IMR-90 (cell line): ENCODE data around the gene MMEL1.
"Not testable (repeated sequence)": the region's sequence is repeated elsewhere in the genome, so short reads cannot be mapped to it uniquely, and the experiment has no call there.

Source experiments
- BHLHE40 ChIP-seq: fragments of 150-350 bp; IDR thresholded peaks from 2 replicates; pipeline ENCODE4 v1.6.1; 2016; ENCODE audit warnings: mild to moderate bottlenecking, low read depth, low read length
- CEBPB ChIP-seq: IDR thresholded peaks from 2 replicates; pipeline ENCODE4 v1.6.1; 2012; ENCODE audit warnings: low read depth, low read length, improper control_type of control experiment
- CTCF ChIP-seq: conservative IDR thresholded peaks from 2 replicates; pipeline ENCODE4 v1.5.1; 2012; ENCODE audit warnings: mild to moderate bottlenecking, low read depth, low read length, improper control_type of control experiment
- ELK1 ChIP-seq: fragments of 150-350 bp; IDR thresholded peaks from 2 replicates; pipeline ENCODE4 v1.6.1; 2016; ENCODE audit warnings: low read depth, mild to moderate bottlenecking, low read length, moderate library complexity, borderline replicate concordance
- FOS ChIP-seq: fragments of 150-350 bp; IDR thresholded peaks from 2 replicates; pipeline ENCODE4 v1.6.1; 2016; ENCODE audit warnings: low read depth, low read length
- MAFK ChIP-seq: IDR thresholded peaks from 2 replicates; pipeline ENCODE4 v1.6.1; 2012; ENCODE audit warnings: low read depth, low read length, improper control_type of control experiment
- POLR2A ChIP-seq: IDR thresholded peaks from 2 replicates; pipeline ENCODE4 v1.6.1; 2012; ENCODE audit warnings: mild to moderate bottlenecking, low read depth, low read length
- SMC3 ChIP-seq: fragments of 150-350 bp; IDR thresholded peaks from 2 replicates; pipeline ENCODE4 v1.6.1; 2016; ENCODE audit warnings: low read depth, mild to moderate bottlenecking, antibody characterized with exemption, low read length, moderate library complexity
- USF2 ChIP-seq: fragments of 150-350 bp; IDR thresholded peaks from 2 replicates; pipeline ENCODE4 v1.6.1; 2017; ENCODE audit warnings: mild to moderate bottlenecking, antibody characterized with exemption, low read length, low read depth

- not testable (repeated sequence) for TF ChIP-seq CTCF, BHLHE40, USF2, SMC3, POLR2A, FOS, ELK1, CEBPB, MAFK
Measured at GRCh38 chr1:2671656-2672055, 38.8 kb upstream of the MMEL1 start.
